ENCODE measurements around the gene CDAN1.

Gene CDAN1

DNA sequence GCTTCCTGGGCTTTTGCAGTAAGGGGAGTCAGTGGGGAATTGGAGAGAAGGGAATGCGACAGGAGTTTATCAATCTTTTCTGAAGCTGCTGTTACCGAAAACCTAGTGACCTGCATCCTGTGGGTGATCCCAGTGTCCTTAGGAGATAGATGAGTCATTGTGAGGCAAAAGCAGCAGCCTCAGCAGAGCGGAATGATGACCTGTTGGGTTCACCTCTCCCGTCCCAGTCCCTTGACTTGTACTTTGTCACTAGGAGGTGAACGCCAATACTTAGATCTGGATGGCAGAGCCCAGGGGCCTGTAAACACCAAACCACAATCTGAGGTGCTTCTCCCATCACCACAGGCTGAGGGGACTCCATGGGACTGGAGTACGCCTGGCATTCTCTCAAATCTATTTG, 17.9 kb downstream of the CDAN1 start:
- no peak for DNase-seq (ENCODE audit: insufficient read length, low spot score)
- FAIRE-seq: no peak
- TF ChIP-seq SPI1 (IDR thresholded peaks at IDR 0.05; ENCODE audit: low read depth, low read length) (no peak), POLR2A (IDR thresholded peaks at IDR 0.05; ENCODE audit: low read depth, low read length) (no peak), PAX5 (IDR thresholded peaks at IDR 0.05; ENCODE audit: insufficient read depth, low read length, severe bottlenecking) (no peak)

DNA sequence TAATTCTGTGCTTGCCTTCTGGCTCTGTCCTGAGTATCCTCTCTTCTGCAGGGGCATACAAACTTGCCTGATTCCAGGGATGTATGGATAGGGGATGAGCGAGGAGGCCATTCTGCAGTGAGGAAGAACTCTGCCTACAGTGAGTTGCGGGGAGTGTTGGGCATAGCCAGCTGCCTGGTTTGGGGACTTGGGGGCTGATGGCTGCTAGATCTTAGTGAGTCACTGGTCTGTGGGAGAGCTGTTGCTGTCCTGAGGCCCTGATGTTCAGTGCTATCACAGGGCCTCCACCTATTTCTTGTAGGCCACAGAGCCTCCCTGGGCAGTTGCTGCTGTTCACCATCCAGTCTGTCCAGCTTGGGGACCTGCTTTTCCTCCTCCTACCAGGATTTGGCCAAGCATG, 20.3 kb downstream of the CDAN1 start:
- FAIRE-seq (no peak), DNase-seq (ENCODE audit: insufficient read length, low spot score) (no peak)
- no peak for TF ChIP-seq TAF1 (IDR thresholded peaks at IDR 0.05; ENCODE audit: low read depth, low read length)
- no peak for TF ChIP-seq SPI1 (IDR thresholded peaks at IDR 0.05; ENCODE audit: low read depth, low read length)
- TF ChIP-seq POLR2A (IDR thresholded peaks at IDR 0.05; ENCODE audit: low read depth, low read length): no peak
- TF ChIP-seq PAX5 (IDR thresholded peaks at IDR 0.05; ENCODE audit: insufficient read depth, low read length, severe bottlenecking): no peak
- TF ChIP-seq POLR2AphosphoS5 (IDR thresholded peaks at IDR 0.05; ENCODE audit: low read depth, low read length): no peak

DNA sequence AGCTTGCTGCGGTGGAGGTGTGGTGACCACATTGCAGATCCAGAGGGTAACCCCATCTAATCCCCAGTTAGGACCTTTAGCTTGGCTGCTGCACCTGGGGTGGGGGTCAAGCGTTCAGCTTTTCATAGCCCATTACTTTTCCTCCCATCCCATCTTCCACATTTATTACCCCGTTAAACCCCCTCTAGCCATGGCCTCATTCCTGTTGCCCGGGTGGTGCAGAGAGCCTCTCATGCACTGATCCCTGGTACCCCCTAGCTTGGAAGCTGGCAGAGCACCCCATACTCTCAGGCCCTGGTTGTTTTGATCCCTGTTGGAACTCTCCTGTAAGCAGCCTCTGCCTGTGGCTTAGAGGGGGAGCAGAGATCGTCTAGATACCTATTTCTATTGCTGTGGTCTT, 20.8 kb downstream of the CDAN1 start:
- FAIRE-seq (no peak), DNase-seq (ENCODE audit: insufficient read length, low spot score) (no peak)
- TF ChIP-seq SPI1 (IDR thresholded peaks at IDR 0.05; ENCODE audit: low read depth, low read length) (no peak), PAX5 (IDR thresholded peaks at IDR 0.05; ENCODE audit: insufficient read depth, low read length, severe bottlenecking) (no peak), POLR2A (IDR thresholded peaks at IDR 0.05; ENCODE audit: low read depth, low read length) (no peak), TAF1 (IDR thresholded peaks at IDR 0.05; ENCODE audit: low read depth, low read length) (no peak), POU2F2 (IDR thresholded peaks at IDR 0.05; ENCODE audit: low read depth, low read length) (no peak), POLR2AphosphoS5 (IDR thresholded peaks at IDR 0.05; ENCODE audit: low read depth, low read length) (no peak)

DNA sequence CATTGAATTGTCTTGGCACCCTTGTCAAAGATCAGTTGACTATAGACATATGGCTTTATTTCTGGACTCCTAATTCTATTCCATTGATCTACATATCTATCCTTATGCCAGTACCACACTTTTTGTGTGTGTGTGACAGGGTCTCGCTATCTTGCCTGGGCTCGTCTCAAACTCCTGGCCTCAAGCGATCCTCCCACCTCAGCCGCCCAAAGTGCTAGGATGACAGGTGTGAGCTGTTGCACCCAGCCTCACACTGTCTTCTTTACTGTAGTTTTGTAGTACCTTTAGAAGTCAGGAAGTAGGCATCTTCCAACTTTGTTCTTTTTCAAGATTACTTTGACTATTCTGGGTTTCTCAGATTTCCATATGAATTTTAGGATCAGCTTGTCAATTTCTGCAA, 24.3 kb downstream of the CDAN1 start:
- FAIRE-seq (peak; percentile 16), DNase-seq (ENCODE audit: insufficient read length, low spot score) (no peak)
- no peak for TF ChIP-seq POLR2A (IDR thresholded peaks at IDR 0.05; ENCODE audit: low read depth, low read length)
- no peak for TF ChIP-seq POU2F2 (IDR thresholded peaks at IDR 0.05; ENCODE audit: low read depth, low read length)
- TF ChIP-seq TAF1 (IDR thresholded peaks at IDR 0.05; ENCODE audit: low read depth, low read length): no peak
- TF ChIP-seq POLR2AphosphoS5 (IDR thresholded peaks at IDR 0.05; ENCODE audit: low read depth, low read length): no peak
- TF ChIP-seq SPI1 (IDR thresholded peaks at IDR 0.05; ENCODE audit: low read depth, low read length): no peak
- no peak for TF ChIP-seq PAX5 (IDR thresholded peaks at IDR 0.05; ENCODE audit: insufficient read depth, low read length, severe bottlenecking)

DNA sequence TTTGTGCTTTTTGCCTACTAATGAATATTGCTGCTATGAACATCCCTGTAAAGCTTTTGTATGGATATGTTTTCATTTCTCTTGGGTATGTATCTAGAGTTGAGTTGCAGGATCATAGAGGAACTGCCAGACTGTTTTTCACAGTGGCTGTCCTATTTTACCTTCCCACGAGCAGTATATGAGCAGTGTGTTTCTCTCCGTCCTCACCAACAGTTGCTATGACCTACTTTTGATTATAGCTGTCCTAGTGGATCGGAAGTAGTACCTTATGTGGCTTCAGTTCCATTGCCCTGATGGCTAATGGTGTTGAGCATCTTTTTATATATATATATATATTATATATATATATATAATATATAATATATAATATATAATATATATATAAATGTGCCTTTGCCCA, 25.2 kb downstream of the CDAN1 start:
- no peak for TF ChIP-seq POLR2AphosphoS5 (IDR thresholded peaks at IDR 0.05; ENCODE audit: low read depth, low read length)
- TF ChIP-seq PAX5 (IDR thresholded peaks at IDR 0.05; ENCODE audit: insufficient read depth, low read length, severe bottlenecking): no peak
- no peak for TF ChIP-seq TAF1 (IDR thresholded peaks at IDR 0.05; ENCODE audit: low read depth, low read length)
- no peak for TF ChIP-seq SPI1 (IDR thresholded peaks at IDR 0.05; ENCODE audit: low read depth, low read length)
- no peak for TF ChIP-seq POLR2A (IDR thresholded peaks at IDR 0.05; ENCODE audit: low read depth, low read length)
- TF ChIP-seq POU2F2 (IDR thresholded peaks at IDR 0.05; ENCODE audit: low read depth, low read length): no peak
- FAIRE-seq (no peak), DNase-seq (ENCODE audit: insufficient read length, low spot score) (no peak)

DNA sequence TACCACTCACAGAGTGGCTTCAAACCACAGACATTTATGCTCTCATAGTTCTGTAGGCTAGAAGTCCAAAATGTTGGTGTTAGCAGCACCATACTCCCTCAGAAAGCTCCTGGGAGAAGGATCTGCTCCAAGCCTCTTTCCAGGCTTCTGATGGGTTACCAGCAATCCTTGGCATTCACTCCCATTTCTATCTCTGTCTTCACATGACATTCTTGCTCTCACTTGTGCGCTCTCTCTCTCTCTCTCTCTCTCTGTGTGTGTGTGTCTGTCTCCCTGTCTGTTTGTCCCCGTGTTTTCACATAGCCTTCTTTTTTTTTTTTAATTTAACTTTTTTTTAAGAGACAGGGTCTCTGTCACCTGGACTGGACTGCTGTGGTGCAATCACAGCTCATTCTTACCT, 26.3 kb downstream of the CDAN1 start:
- no peak for DNase-seq (ENCODE audit: insufficient read length, low spot score)
- TF ChIP-seq SPI1 (IDR thresholded peaks at IDR 0.05; ENCODE audit: low read depth, low read length) (no peak), POU2F2 (IDR thresholded peaks at IDR 0.05; ENCODE audit: low read depth, low read length) (no peak), TAF1 (IDR thresholded peaks at IDR 0.05; ENCODE audit: low read depth, low read length) (no peak), POLR2A (IDR thresholded peaks at IDR 0.05; ENCODE audit: low read depth, low read length) (no peak), POLR2AphosphoS5 (IDR thresholded peaks at IDR 0.05; ENCODE audit: low read depth, low read length) (no peak), PAX5 (IDR thresholded peaks at IDR 0.05; ENCODE audit: insufficient read depth, low read length, severe bottlenecking) (no peak)
- no peak for FAIRE-seq

DNA sequence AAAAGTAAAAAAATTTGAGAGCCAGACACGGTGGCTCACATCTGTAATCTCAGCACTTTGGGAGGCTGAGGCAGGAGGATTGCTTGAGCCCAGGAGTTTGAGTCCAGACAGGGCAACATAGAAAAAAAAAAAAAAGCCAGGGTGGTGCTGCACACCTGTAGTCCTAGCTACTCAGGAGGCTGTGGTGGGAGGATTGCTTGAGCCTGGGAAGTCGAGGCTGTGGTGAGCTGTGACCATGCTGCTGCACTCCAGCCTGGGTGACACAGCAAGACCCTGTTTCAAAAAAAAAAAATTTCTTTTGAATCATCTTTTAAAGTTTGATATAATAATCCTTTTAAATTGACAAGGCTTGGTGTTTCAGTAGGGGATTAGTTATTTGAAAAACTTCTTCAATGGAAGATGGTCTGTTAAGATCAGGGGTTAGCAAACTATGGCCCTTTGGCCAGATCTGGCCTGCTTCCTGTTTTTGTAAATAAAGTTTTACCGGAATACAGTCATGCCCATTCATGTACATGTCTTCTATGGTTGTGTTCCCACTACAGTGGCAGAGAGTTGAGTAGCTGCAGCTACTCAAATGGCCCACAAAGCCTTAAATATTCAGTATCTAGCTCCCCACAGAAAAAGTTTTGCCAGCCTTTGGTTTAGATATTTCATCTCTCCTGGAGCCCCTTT, 28.9 kb downstream of the CDAN1 start:
- TF ChIP-seq POU2F2 (IDR thresholded peaks at IDR 0.05; ENCODE audit: low read depth, low read length) (no peak), TAF1 (IDR thresholded peaks at IDR 0.05; ENCODE audit: low read depth, low read length) (no peak), SPI1 (IDR thresholded peaks at IDR 0.05; ENCODE audit: low read depth, low read length) (no peak), PAX5 (IDR thresholded peaks at IDR 0.05; ENCODE audit: insufficient read depth, low read length, severe bottlenecking) (no peak), POLR2AphosphoS5 (IDR thresholded peaks at IDR 0.05; ENCODE audit: low read depth, low read length) (no peak), POLR2A (IDR thresholded peaks at IDR 0.05; ENCODE audit: low read depth, low read length) (no peak)

DNA sequence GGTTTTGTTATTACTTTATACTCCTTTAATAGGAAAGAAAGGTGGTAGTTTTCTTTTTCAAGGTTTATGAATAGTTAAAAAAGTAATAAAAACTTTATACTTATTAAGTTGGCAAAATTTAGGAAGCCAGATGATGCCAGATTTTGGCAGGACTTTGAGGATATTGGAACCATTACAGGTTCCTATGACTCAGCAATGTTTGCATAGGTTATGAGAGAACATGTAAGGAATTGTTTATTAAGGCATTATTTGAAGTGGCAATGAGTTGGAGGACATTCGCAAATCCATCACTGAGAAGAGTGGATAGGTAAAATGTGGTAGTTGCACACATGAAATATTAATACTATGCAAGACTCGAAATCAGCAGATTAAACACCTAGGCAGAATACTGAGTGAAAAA, 29.9 kb downstream of the CDAN1 start:
- DNase-seq (ENCODE audit: insufficient read length, low spot score): no peak
- no peak for TF ChIP-seq TAF1 (IDR thresholded peaks at IDR 0.05; ENCODE audit: low read depth, low read length)
- TF ChIP-seq PAX5 (IDR thresholded peaks at IDR 0.05; ENCODE audit: insufficient read depth, low read length, severe bottlenecking): no peak
- no peak for FAIRE-seq

More for the DNA sequence above, 28.9 kb downstream of the CDAN1 start:
- DNase-seq (ENCODE audit: insufficient read length, low spot score) (no peak), FAIRE-seq (no peak)

DNA sequence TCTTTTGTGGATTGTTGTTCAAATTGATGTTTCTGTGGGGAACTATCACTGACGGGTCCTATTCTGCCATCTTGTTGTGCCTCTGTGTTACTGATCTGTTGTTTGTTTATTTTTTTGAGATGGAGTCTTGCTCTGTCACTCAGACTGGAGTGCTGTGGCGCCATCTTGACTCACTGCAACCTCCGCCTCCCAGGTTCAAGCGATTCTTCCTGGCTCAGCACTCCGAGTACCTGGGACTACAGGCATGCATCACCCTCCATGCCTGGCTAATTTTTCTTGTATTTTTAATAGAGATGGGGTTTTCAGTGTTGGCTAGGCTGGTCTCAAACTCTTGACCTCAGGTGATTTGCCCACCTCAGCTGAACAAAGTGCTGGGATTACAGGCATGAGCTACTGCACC, 31.6 kb downstream of the CDAN1 start:
- TF ChIP-seq TAF1 (IDR thresholded peaks at IDR 0.05; ENCODE audit: low read depth, low read length) (no peak), POLR2A (IDR thresholded peaks at IDR 0.05; ENCODE audit: low read depth, low read length) (no peak), SPI1 (IDR thresholded peaks at IDR 0.05; ENCODE audit: low read depth, low read length) (no peak), POLR2AphosphoS5 (IDR thresholded peaks at IDR 0.05; ENCODE audit: low read depth, low read length) (no peak), PAX5 (IDR thresholded peaks at IDR 0.05; ENCODE audit: insufficient read depth, low read length, severe bottlenecking) (no peak), POU2F2 (IDR thresholded peaks at IDR 0.05; ENCODE audit: low read depth, low read length) (no peak)
- no peak for DNase-seq (ENCODE audit: insufficient read length, low spot score)
- FAIRE-seq: no peak

DNA sequence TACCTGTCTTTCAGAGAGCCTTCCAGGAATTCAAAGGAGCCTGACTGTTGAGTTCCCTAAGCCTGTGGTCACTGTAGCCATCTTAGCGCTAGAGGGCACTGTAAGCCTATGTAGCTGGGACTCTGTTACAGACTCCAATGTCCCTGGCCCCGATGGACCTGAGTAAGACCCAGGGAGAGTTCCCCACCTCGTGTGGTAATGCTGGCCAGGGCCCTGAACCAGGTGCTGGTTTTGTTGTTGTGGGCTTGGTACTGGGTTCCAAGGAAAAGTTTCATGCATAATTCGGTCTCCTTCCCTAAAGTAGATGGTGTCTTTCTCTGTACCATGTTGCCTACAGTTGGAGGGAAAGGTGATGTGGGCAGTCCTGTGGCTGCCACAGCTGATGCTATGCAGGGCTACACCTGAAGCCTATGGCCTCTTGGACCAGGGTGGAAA, 32.4 kb downstream of the CDAN1 start:
- FAIRE-seq: peak; percentile 47
- no peak for TF ChIP-seq POLR2A (IDR thresholded peaks at IDR 0.05; ENCODE audit: low read depth, low read length)
- TF ChIP-seq TAF1 (IDR thresholded peaks at IDR 0.05; ENCODE audit: low read depth, low read length): no peak
- TF ChIP-seq POU2F2 (IDR thresholded peaks at IDR 0.05; ENCODE audit: low read depth, low read length): no peak
- TF ChIP-seq POLR2AphosphoS5 (IDR thresholded peaks at IDR 0.05; ENCODE audit: low read depth, low read length): no peak
- no peak for TF ChIP-seq SPI1 (IDR thresholded peaks at IDR 0.05; ENCODE audit: low read depth, low read length)
- TF ChIP-seq PAX5 (IDR thresholded peaks at IDR 0.05; ENCODE audit: insufficient read depth, low read length, severe bottlenecking): no peak
- DNase-seq (ENCODE audit: insufficient read length, low spot score): no peak
